ENCODE measurements around the gene FAM153A. TPM values are rescaled to one million over a fixed set of nuclear protein-coding genes. Genes with fewer than 3 reads are reported as not detected.
"Not testable (repeated sequence)": the region's sequence is repeated elsewhere in the genome, so short reads cannot be mapped to it uniquely, and the experiment has no call there.

FAM153A gene
- total and polyA plus RNA-seq, 2 of the 4 experiments (the other 2 are of a cell fraction), result not detected

GRCh38 chr5:177694518-177694835 lies 88.2 kb downstream of the FAM153A start:
- H3K14ac ChIP-seq (replicated peaks; ENCODE audit: low read depth, low read length); dilution Hi-C loops (cut with HindIII; ENCODE audit: low sequenced_read_pairs, unreplicated experiment); H3K27ac ChIP-seq (ENCODE audit: insufficient read depth, low read length); H3K79me1 ChIP-seq (ENCODE audit: low read depth in 1 of 2, low read length in 2 of 2); DNase-seq; CTCF ChIA-PET; H2AK9ac ChIP-seq (replicated peaks; ENCODE audit: low read depth, low read length, poor library complexity); H3K23ac ChIP-seq (ENCODE audit: low read depth, low read length); H3K36me3 ChIP-seq (ENCODE audit: control insufficient read depth, insufficient read depth, low read length); H3K4me2 ChIP-seq (ENCODE audit: low read depth, low read length); H2BK5ac ChIP-seq (ENCODE audit: low read depth, low read length, poor library complexity, severe bottlenecking); H3K18ac ChIP-seq (ENCODE audit: low read depth, low read length); H2BK120ac ChIP-seq (ENCODE audit: low read depth, low read length); H3K9me3 ChIP-seq (ENCODE audit: control insufficient read depth, insufficient read depth, low read length); intact Hi-C loops (cut with micrococcal nuclease); in situ Hi-C loops (cut with MboI; ENCODE audit: low sequenced_read_pairs); H3K27me3 ChIP-seq (ENCODE audit: control insufficient read depth, insufficient read depth, low read length); H4K91ac ChIP-seq (ENCODE audit: insufficient read depth, low read depth, low read length); H3K56ac ChIP-seq (ENCODE audit: extremely low read depth, insufficient read depth, low read length); POLR2A ChIA-PET (ENCODE audit: unreplicated experiment); H2AK5ac ChIP-seq (ENCODE audit: low read depth, low read length); H3K4me3 ChIP-seq (ENCODE audit: insufficient read depth, low read depth, low read length); H4K8ac ChIP-seq (ENCODE audit: low read depth in 2 of 2, low read length in 2 of 2); H4K5ac ChIP-seq (ENCODE audit: low read depth, low read length); H2BK20ac ChIP-seq (ENCODE audit: low read depth, low read length); ATAC-seq (ENCODE audit: low read depth); H4K20me1 ChIP-seq (ENCODE audit: insufficient read depth, low read length); H3K4me1 ChIP-seq (ENCODE audit: control insufficient read depth, insufficient read depth, low read length); H3K4ac ChIP-seq (ENCODE audit: low read depth, low read length); H2BK15ac ChIP-seq (ENCODE audit: low read depth, low read length); H3K9ac ChIP-seq (ENCODE audit: low read depth, low read length); BruUV-seq (replicated peaks); H3K9me1 ChIP-seq (ENCODE audit: insufficient read depth, low read length); H2AFZ ChIP-seq (replicated peaks; ENCODE audit: low read length, poor library complexity): not testable (repeated sequence)
- no CpG with 5 or more reads among the region's 2 CpGs for WGBS, 2 experiments (ENCODE audit: extremely low coverage in 2 of 2, insufficient read length in 1 of 2)

- H2AK5ac ChIP-seq (ENCODE audit: low read depth, low read length); H4K20me1 ChIP-seq (ENCODE audit: insufficient read depth, low read length); intact Hi-C loops (cut with micrococcal nuclease); dilution Hi-C loops (cut with HindIII; ENCODE audit: low sequenced_read_pairs, unreplicated experiment); H4K5ac ChIP-seq (ENCODE audit: low read depth, low read length); H2BK20ac ChIP-seq (ENCODE audit: low read depth, low read length); H3K9ac ChIP-seq (ENCODE audit: low read depth, low read length); H3K4me1 ChIP-seq (ENCODE audit: control insufficient read depth, insufficient read depth, low read length); H3K56ac ChIP-seq (ENCODE audit: extremely low read depth, insufficient read depth, low read length); H3K9me3 ChIP-seq (ENCODE audit: control insufficient read depth, insufficient read depth, low read length); H3K18ac ChIP-seq (ENCODE audit: low read depth, low read length); H3K9me1 ChIP-seq (ENCODE audit: insufficient read depth, low read length); CTCF ChIA-PET; H3K14ac ChIP-seq (replicated peaks; ENCODE audit: low read depth, low read length); H3K4me2 ChIP-seq (ENCODE audit: low read depth, low read length); BruUV-seq (replicated peaks); H3K27ac ChIP-seq (ENCODE audit: insufficient read depth, low read length); H3K4ac ChIP-seq (ENCODE audit: low read depth, low read length); H3K79me1 ChIP-seq (ENCODE audit: low read depth in 1 of 2, low read length in 2 of 2); H4K8ac ChIP-seq (ENCODE audit: low read depth in 2 of 2, low read length in 2 of 2); H4K91ac ChIP-seq (ENCODE audit: insufficient read depth, low read depth, low read length); POLR2A ChIA-PET (ENCODE audit: unreplicated experiment); H2BK5ac ChIP-seq (ENCODE audit: low read depth, low read length, poor library complexity, severe bottlenecking); DNase-seq; H2BK120ac ChIP-seq (ENCODE audit: low read depth, low read length); H3K27me3 ChIP-seq (ENCODE audit: control insufficient read depth, insufficient read depth, low read length); H3K23ac ChIP-seq (ENCODE audit: low read depth, low read length); H2BK15ac ChIP-seq (ENCODE audit: low read depth, low read length); in situ Hi-C loops (cut with MboI; ENCODE audit: low sequenced_read_pairs); H2AFZ ChIP-seq (replicated peaks; ENCODE audit: low read length, poor library complexity); H2AK9ac ChIP-seq (replicated peaks; ENCODE audit: low read depth, low read length, poor library complexity); ATAC-seq (ENCODE audit: low read depth); H3K36me3 ChIP-seq (ENCODE audit: control insufficient read depth, insufficient read depth, low read length); H3K4me3 ChIP-seq (ENCODE audit: insufficient read depth, low read depth, low read length): not testable (repeated sequence)
- WGBS, 2 experiments (ENCODE audit: extremely low coverage in 2 of 2, insufficient read length in 1 of 2), result no CpG with 5 or more reads among the region's 8 CpGs
These were observed 88.8 kb downstream of the FAM153A start for GRCh38 chr5:177693671-177694517.

Data from IMR-90 (cell line).